ENCODE results near the gene SEC24D.

- TF ChIP-seq CTCF (tag by site-specific recombination; IDR thresholded peaks at IDR 0.05) (no peak), ZBTB6 (tag by site-specific recombination; IDR thresholded peaks at IDR 0.05) (no peak)
These were observed 31.6 kb upstream of the SEC24D start for GRCh38 chr4:118867311-118868067.

Measured in HEK293 (cell line).